Activated CD4-positive, alpha-beta memory T cell treated with anti-CD3 and anti-CD28 coated beads for 36 hours (primary cell): ENCODE data around the gene SLCO3A1. TPM values are rescaled to one million over a fixed set of nuclear protein-coding genes. Genes with fewer than 3 reads are reported as not detected.

Experiments
- CTCF ChIA-PET: fragments of 350-600 bp; sonication (Branson Sonifier 250); formaldehyde crosslinking; loops from one replicate; lab custom pipeline; 2021; ENCODE audit warnings: antibody characterized with exemption, inconsistent platforms; lab: Charles Lee
- POLR2A ChIA-PET: fragments of 350-600 bp; sonication (Branson Sonifier 250); formaldehyde crosslinking; loops from one replicate; lab custom pipeline; 2021; ENCODE audit warnings: antibody characterized with exemption; lab: Charles Lee
- DNase-seq: peaks from one replicate; pipeline ENCODE4 v3.0.0-alpha.2; 2020
- H3K27ac Mint-ChIP-seq: one replicate; pipeline ENCODE4 v1.8.0; 2021; ENCODE audit warnings: mixed read lengths
- H3K27me3 Mint-ChIP-seq: one replicate; pipeline ENCODE4 v1.8.0; 2021; ENCODE audit warnings: mixed read lengths
- H3K36me3 Mint-ChIP-seq: one replicate; pipeline ENCODE4 v1.8.0; 2021; ENCODE audit warnings: mixed read lengths
- H3K4me1 Mint-ChIP-seq: one replicate; pipeline ENCODE4 v1.8.0; 2021; ENCODE audit warnings: low read depth, mixed read lengths
- H3K4me3 Mint-ChIP-seq: one replicate; pipeline ENCODE4 v1.8.0; 2021; ENCODE audit warnings: mild to moderate bottlenecking, mixed read lengths
- H3K9me3 Mint-ChIP-seq: one replicate; pipeline ENCODE4 v1.8.0; 2021; ENCODE audit warnings: mixed read lengths
- intact Hi-C: fragments of 100-400 bp; cut with micrococcal nuclease; formaldehyde crosslinking; loops from one replicate; pipeline ENCODE4 v1.15.1; 2023
- total RNA-seq, 2 experiments: library from RNA; stranded (reverse); gene quantifications; one replicate each; pipeline ENCODE4 v1.2.3, GENCODE V29; 2021

The SLCO3A1 gene
- total RNA-seq, 2 experiments from 2014 or later = 10.8 to 12.7 TPM

GRCh38 chr15:92120094-92120795, 266.7 kb downstream of the SLCO3A1 start:
- CTCF ChIA-PET = no interaction called here
- no peak overlapping the region for H3K27ac Mint-ChIP-seq
- intact Hi-C loops = no loop called here
- DNase-seq = no peak
- no peak overlapping the region for H3K4me3 Mint-ChIP-seq
- peaks cover 31% of the 10 kb centered on the region for H3K36me3 Mint-ChIP-seq
- POLR2A ChIA-PET = no interaction called here
- H3K4me1 Mint-ChIP-seq = peaks cover 6% of the 10 kb centered on the region
- no peaks in the 10 kb centered on the region for H3K9me3 Mint-ChIP-seq
- H3K27me3 Mint-ChIP-seq = no peaks in the 10 kb centered on the region

- peaks cover 6% of the 10 kb centered on the region for H3K4me1 Mint-ChIP-seq
- no peak overlapping the region for H3K4me3 Mint-ChIP-seq
- no peaks in the 10 kb centered on the region for H3K9me3 Mint-ChIP-seq
- H3K27me3 Mint-ChIP-seq = no peaks in the 10 kb centered on the region
- POLR2A ChIA-PET = no interaction called here
- DNase-seq = no peak
- CTCF ChIA-PET = no interaction called here
- intact Hi-C loops = no loop called here
- H3K36me3 Mint-ChIP-seq = peaks cover 31% of the 10 kb centered on the region
- no peak overlapping the region for H3K27ac Mint-ChIP-seq
Measured at GRCh38 chr15:92121047-92121446, 267.5 kb downstream of the SLCO3A1 start.

- H3K27ac Mint-ChIP-seq = no peak overlapping the region
- ChIA-PET POLR2A (no interaction called here), CTCF (no interaction called here)
- H3K4me3 Mint-ChIP-seq = no peak overlapping the region
- intact Hi-C loops = no loop called here
- H3K27me3 Mint-ChIP-seq = no peaks in the 10 kb centered on the region
- H3K36me3 Mint-ChIP-seq = peaks cover 32% of the 10 kb centered on the region
- no peaks in the 10 kb centered on the region for H3K9me3 Mint-ChIP-seq
- no peak for DNase-seq
- peaks cover 6% of the 10 kb centered on the region for H3K4me1 Mint-ChIP-seq
Measured at GRCh38 chr15:92122259-92122658, 268.8 kb downstream of the SLCO3A1 start.

GRCh38 chr15:92123962-92124656, 270.6 kb downstream of the SLCO3A1 start:
- H3K27ac Mint-ChIP-seq = no peak overlapping the region
- ChIA-PET POLR2A (no interaction called here), CTCF (no interaction called here)
- H3K4me1 Mint-ChIP-seq = peaks cover 6% of the 10 kb centered on the region
- intact Hi-C loops = no loop called here
- no peaks in the 10 kb centered on the region for H3K27me3 Mint-ChIP-seq
- H3K9me3 Mint-ChIP-seq = no peaks in the 10 kb centered on the region
- H3K36me3 Mint-ChIP-seq = peaks cover 38% of the 10 kb centered on the region
- no peak overlapping the region for H3K4me3 Mint-ChIP-seq
- no peak for DNase-seq

- Mint-ChIP-seq H3K4me3 (no peak overlapping the region), H3K36me3 (peaks cover 39% of the 10 kb centered on the region), H3K9me3 (no peaks in the 10 kb centered on the region), H3K27ac (no peak overlapping the region), H3K27me3 (no peaks in the 10 kb centered on the region), H3K4me1 (peaks cover 6% of the 10 kb centered on the region)
- intact Hi-C loops = no loop called here
- no peak for DNase-seq
- ChIA-PET CTCF (no interaction called here), POLR2A (no interaction called here)
Measured at GRCh38 chr15:92124657-92125010, 271.1 kb downstream of the SLCO3A1 start.

- DNase-seq = no peak
- ChIA-PET POLR2A (no interaction called here), CTCF (no interaction called here)
- Mint-ChIP-seq H3K27ac (no peak overlapping the region), H3K9me3 (no peaks in the 10 kb centered on the region), H3K27me3 (no peaks in the 10 kb centered on the region), H3K4me1 (no peaks in the 10 kb centered on the region), H3K4me3 (no peak overlapping the region), H3K36me3 (peaks cover 24% of the 10 kb centered on the region)
- intact Hi-C loops = no loop called here
Measured at GRCh38 chr15:92128788-92129187, 275.3 kb downstream of the SLCO3A1 start.

- Mint-ChIP-seq H3K4me1 (peaks cover 7% of the 10 kb centered on the region), H3K9me3 (no peaks in the 10 kb centered on the region), H3K27ac (no peak overlapping the region), H3K27me3 (no peaks in the 10 kb centered on the region), H3K36me3 (peaks cover 27% of the 10 kb centered on the region), H3K4me3 (no peak overlapping the region)
- CTCF ChIA-PET = no interaction called here
- DNase-seq = no peak
- POLR2A ChIA-PET = no interaction called here
- intact Hi-C loops = no loop called here
Measured at GRCh38 chr15:92130244-92130643, 276.7 kb downstream of the SLCO3A1 start.

- Mint-ChIP-seq H3K27me3 (no peaks in the 10 kb centered on the region), H3K27ac (no peak overlapping the region), H3K9me3 (peaks cover under 1% of the 10 kb centered on the region), H3K4me1 (peaks cover 11% of the 10 kb centered on the region), H3K36me3 (peaks cover 34% of the 10 kb centered on the region), H3K4me3 (no peak overlapping the region)
- DNase-seq = no peak
- CTCF ChIA-PET = interaction anchor here (0.5 kb wide), 1 partner anchor 719 kb away, joined by 4 read pairs; no protein-coding TSS in a partner anchor
- intact Hi-C loops = no loop called here
- POLR2A ChIA-PET = no interaction called here
Measured at GRCh38 chr15:92130906-92131305, 277.4 kb downstream of the SLCO3A1 start.

- Mint-ChIP-seq H3K9me3 (peaks cover 7% of the 10 kb centered on the region), H3K27me3 (no peaks in the 10 kb centered on the region), H3K36me3 (peaks cover 35% of the 10 kb centered on the region), H3K27ac (no peak overlapping the region), H3K4me3 (no peak overlapping the region), H3K4me1 (peaks cover 11% of the 10 kb centered on the region)
- CTCF ChIA-PET = no interaction called here
- POLR2A ChIA-PET = no interaction called here
- DNase-seq = no peak
- intact Hi-C loops = no loop called here
Measured at GRCh38 chr15:92132982-92133755, 279.7 kb downstream of the SLCO3A1 start.

GRCh38 chr15:92140796-92141195, 287.3 kb downstream of the SLCO3A1 start:
- peaks cover 7% of the 10 kb centered on the region for H3K9me3 Mint-ChIP-seq
- intact Hi-C loops = no loop called here
- H3K27me3 Mint-ChIP-seq = no peaks in the 10 kb centered on the region
- POLR2A ChIA-PET = no interaction called here
- peaks cover 8% of the 10 kb centered on the region for H3K36me3 Mint-ChIP-seq
- no peak overlapping the region for H3K27ac Mint-ChIP-seq
- H3K4me1 Mint-ChIP-seq = no peaks in the 10 kb centered on the region
- CTCF ChIA-PET = no interaction called here
- no peak overlapping the region for H3K4me3 Mint-ChIP-seq
- no peak for DNase-seq

GRCh38 chr15:92141607-92142006, 288.1 kb downstream of the SLCO3A1 start:
- ChIA-PET POLR2A (no interaction called here), CTCF (no interaction called here)
- DNase-seq = no peak
- H3K27me3 Mint-ChIP-seq = no peaks in the 10 kb centered on the region
- H3K9me3 Mint-ChIP-seq = peaks cover 1% of the 10 kb centered on the region
- no peaks in the 10 kb centered on the region for H3K4me1 Mint-ChIP-seq
- H3K4me3 Mint-ChIP-seq = no peak overlapping the region
- peaks cover 5% of the 10 kb centered on the region for H3K36me3 Mint-ChIP-seq
- no peak overlapping the region for H3K27ac Mint-ChIP-seq
- intact Hi-C loops = no loop called here
